Activated gamma-delta T cell (primary cell): ENCODE data around the gene CSTF2T.
"Not testable (repeated sequence)": the region's sequence is repeated elsewhere in the genome, so short reads cannot be mapped to it uniquely, and the experiment has no call there.

Experiments used
- DNase-seq: peaks from one replicate; lab custom pipeline; 2025; lab: John Stamatoyannopoulos, UW

Gene CSTF2T

DNA sequence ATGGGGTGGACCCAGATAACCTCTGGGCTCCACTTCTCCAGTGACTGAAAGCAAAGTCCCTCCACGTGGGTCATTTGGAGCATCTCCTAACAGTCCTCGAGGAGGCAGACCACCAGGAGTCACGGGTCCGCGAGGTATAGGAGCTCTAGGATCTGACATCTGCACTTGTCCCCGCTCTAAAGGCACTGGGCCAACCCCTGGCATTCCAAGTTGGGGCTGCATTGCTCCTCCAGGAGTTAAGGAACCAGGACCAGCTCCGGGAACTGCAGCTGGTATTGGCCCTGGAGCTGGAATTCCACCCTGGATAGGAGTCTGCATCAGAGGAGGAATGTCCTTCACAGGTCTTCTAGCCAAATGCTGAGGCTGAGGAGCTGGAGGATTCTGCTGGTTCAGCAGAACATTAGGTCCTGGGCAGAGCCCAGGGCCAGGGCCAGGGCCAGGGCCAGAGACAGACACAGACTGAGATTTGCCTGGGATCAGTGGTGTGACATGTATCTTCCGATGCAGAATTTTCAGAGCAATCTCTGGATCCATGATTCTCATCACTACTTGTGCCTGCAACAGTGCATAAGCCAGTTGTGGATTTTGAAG, 827 bp downstream of the CSTF2T start:
- DNase-seq, result no peak

GRCh38 chr10:51696251-51696650, 3.1 kb downstream of the CSTF2T start:
- DNase-seq, result no peak

DNA sequence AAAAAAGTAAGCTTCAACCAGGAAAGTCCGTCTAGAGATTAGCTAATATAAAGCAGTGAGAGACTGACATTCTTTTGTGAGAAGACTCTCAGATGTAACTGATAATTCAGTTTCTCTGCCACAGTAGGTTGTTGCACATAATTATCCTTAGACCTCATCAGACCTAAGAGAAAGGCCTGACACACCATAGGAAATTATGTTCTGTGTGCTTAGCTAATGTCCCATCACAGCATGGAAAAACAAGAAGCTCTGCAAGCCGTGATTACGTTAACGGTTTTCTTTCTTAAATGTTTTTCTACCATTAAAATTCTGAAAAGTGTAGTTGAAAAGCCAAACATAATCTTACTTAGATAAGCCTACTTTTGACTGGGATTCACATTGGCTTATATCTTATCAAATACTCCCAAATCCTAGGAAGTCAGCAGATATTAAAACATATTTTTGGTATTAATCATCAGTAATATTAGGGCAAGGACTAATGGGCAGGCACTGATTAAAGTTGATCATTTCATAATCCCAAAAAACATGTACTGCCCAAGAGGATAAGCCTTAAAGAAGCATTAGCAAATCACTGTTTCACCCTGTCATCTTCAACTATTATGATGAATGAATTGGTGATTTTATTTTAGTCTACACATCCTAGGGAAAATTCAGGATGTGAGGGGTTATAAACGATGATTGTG, 5.2 kb downstream of the CSTF2T start:
- DNase-seq, result no peak

GRCh38 chr10:51691135-51691534, 8.3 kb downstream of the CSTF2T start:
- DNase-seq, result no peak

DNA sequence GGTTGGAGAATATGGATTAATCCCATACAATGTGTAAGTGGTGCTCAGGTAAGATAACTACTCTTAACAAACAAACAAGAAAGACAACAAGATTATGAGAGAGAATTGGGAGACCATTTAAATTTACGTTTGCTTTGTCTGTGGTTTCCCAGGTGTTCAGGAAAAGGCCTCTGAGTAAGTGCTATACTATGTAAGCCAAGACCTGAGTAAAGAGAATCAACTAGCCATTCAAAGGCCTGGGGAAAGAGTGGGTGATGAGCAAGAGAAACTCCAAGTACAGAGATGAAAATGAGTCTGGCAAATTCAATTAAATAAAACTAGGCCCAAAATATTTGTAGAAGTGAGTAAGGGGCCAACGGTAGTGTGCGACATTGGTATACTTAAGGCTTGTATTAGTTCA, 9.9 kb downstream of the CSTF2T start:
- DNase-seq, result no peak

GRCh38 chr10:51688826-51689225, 10.6 kb downstream of the CSTF2T start:
- DNase-seq, result not testable (repeated sequence)

DNA sequence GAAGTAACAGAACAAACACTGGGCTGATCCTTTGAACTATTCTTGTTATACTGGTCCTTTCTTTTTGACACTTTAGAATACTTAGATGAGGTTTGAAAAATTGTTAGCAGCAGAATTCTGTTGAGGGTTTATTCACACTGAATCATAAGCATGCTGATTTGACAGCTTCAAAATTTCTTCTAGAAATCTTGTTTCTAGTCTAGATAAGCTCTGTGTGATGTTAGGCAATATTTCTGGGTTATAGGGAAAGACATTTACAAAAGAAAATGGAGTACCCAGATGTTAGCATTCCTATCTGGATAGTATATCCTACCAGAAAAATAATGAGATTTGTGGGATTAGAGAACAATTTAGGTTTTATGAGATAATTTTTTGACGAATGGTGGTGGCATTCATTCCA, 12.1 kb downstream of the CSTF2T start:
- DNase-seq, result no peak

- DNase-seq, result no peak
These were observed 13.6 kb downstream of the CSTF2T start for GRCh38 chr10:51685768-51686167.

DNA sequence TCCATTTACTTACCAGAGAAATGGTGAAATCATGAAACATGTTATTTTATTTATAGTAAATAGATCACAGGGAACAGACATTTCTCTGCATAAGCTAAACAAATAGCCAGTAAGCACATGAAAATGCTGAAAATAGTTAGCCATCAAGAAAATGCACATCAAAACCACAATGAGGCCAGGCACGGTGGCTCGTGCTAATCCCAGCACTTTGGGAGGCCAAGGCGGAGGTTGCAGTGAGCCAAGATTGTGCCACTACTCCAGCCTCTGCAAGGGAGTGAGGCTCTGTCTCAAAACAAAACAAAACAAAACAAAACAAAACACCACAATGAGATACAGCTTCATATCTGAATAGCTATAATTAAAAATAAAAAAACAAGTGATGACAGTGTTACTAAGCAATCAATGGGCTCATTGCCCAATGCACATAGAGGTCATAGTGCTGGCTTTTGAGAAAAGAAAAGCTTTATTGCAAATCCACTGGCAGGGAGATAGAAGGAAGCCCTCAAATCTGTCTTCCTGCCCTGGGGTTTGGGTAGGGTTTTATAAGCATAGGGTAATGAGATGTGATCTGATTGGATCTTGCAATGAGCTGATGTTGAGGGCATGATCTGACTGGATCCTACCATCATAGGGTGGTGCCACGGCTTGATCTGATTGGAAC, 16.2 kb downstream of the CSTF2T start:
- DNase-seq, result no peak

DNA sequence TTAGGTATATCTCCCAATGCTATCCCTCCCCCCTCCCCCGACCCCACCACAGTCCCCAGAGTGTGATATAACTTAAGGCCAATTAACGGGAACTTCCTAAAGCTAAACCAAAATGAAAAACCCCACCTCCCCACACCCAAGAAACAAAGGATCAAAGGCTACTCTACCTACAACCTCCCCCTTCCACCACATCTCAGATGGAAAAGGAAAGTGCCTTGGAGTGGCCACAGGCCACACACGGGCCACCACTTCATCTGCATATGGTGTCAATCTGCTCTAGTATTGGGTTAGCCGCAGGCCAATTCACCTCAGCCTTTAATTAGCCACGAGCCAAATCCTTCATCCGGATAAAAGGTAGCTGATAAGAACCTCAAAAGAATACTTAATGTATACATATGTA, 19.6 kb downstream of the CSTF2T start:
- no peak for DNase-seq

- DNase-seq, result no peak
These were observed 24.3 kb downstream of the CSTF2T start for GRCh38 chr10:51675088-51675487.

DNA sequence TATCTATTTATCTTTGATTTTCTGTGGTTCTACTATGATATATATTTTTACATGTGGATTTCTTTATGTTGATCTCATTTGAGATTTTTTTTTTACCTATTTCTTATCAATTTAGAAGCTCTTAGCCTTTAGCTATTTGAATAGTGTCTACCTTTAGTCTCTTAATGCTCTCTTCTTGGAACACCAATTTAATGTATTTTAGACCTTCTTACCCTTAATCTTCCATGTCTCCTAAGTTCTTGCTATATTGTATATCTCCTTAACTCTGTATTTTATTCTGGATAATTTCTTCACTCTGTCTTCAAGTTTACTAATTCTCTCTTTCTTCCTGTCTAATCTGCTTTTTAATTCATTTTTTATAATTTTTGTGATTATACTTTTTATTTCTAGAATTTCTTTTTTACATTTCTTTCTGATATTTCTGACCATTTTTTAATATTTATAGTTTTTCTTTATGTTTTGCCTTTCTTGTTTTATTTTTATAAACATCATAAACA, 27.3 kb downstream of the CSTF2T start:
- DNase-seq, result no peak

DNA sequence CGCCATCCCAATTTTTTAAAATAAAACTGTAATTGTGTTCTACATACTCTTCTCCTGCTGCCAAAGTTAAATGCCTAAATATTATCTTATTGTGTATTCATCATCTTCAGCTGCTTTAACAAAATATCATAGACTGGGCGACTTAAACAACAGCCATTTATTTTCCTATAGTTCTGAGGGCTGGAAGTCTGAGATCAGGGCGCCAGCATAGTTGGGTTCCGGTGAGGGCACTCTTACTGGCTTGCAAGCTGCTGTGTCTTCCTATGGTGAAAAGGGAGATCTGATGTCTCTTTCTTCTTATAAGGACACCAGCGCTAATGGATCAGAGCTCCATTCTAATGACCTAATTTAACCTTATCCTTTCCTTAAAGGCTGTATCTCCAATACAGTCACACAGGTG, 30.4 kb downstream of the CSTF2T start:
- no peak for DNase-seq

DNA sequence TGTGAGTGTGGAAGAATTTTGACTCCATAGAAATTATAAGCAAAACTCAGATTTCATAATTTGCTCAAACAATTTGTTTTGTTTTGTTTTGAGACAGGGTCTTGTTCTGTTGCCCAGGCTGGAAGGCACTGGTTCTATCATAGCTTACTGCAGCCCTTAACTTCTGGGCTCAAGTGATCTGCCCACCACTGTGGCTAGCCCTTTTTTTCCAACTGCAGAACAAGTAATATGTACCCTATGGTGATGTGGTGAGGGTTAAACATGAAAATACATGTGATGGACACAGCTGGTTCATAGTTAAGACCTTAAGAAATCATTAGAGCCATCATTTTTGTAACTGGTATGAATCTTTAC, 31.1 kb downstream of the CSTF2T start:
- no peak for DNase-seq

DNA sequence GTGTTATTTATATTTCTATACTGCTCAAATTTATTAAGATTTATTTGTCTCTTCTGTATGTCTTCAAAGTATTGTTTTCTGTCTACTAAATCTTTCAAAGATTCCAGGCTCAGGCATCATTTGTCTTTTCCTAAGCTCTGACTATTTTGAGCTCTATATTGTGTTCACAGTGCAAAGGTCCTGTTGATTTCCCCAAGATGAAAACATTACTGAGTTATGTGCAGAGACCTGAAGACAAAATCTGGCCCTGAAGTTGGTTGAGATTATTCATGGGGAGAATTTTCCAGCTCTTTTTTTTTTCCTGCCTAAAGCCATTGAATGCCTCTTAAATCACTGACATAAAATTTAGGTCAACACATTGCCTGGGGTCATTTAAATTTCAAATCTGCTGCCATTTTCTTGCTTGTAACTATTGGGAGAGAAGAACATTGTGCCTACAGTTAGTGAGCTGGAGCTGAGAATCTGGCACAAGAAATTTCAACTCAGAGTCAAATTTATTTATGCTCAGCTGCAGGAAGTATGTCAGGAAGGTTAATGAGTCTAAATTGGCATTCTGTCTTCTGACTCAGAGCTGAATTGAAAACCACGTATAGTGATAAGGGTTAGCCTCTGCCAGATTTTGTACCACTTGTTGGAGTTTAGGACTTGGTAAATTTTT, 31.6 kb downstream of the CSTF2T start:
- no peak for DNase-seq

DNA sequence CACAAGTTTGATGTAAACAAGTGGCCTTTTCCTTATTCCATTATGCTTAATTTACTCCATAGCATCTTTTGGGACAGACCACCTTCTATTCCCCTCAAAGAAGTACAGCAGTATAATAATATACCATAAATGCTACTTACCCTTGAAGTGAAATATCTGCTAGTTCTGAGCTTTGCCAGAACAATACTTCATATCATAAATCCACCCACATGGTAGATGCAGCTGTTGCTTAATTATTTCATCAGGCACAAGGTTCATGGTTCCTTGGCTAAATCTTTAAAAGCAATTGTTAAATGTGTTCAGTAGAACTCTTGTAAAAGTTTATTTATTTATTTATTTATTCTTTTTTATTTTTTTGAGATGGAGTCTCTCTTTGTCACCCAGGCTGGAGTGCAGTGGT, 32.9 kb downstream of the CSTF2T start:
- DNase-seq, result no peak

DNA sequence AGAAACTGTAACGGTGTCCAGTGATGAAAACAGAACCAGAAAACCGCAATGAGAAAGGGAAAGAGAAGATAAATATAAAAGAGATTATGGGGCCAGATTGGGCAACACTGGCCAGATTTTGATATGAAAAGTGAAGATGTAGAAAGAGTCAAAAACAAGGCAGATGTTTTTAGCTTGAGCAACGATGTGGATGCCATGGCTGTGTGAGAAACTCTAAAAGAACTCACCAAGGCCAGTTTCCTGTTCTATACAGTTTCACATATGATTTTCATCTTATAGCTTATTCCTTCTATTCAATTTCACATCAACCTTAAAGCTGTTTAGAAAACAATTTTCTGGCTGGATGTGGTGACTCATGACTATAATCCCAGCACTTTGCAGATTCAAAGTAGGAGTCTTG, 36.3 kb downstream of the CSTF2T start:
- DNase-seq, result no peak

- DNase-seq, result no peak
These were observed 40.1 kb downstream of the CSTF2T start for GRCh38 chr10:51659344-51659743.

GRCh38 chr10:51658000-51658399, 41.4 kb downstream of the CSTF2T start:
- DNase-seq, result no peak

- no peak for DNase-seq
These were observed 42.9 kb downstream of the CSTF2T start for GRCh38 chr10:51656503-51656902.

DNA sequence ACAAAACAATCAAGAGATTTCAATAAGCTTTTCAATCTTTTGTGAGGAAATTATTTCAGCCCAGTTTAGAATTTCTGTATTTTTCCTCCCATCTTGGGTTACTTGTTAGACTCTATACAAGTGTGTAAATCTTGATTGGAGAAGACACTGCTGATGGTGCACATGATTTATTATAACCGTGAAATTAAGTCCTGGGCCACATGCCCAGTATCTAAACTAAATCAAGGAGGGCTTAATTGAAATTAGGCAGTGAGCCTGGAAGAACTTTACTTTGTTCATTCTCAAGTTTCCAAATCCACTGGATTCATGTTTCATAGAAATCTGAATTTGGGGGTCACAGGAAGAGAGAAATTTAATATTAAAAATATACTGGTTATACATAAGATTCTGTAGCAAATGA, 44.5 kb downstream of the CSTF2T start:
- no peak for DNase-seq

DNA sequence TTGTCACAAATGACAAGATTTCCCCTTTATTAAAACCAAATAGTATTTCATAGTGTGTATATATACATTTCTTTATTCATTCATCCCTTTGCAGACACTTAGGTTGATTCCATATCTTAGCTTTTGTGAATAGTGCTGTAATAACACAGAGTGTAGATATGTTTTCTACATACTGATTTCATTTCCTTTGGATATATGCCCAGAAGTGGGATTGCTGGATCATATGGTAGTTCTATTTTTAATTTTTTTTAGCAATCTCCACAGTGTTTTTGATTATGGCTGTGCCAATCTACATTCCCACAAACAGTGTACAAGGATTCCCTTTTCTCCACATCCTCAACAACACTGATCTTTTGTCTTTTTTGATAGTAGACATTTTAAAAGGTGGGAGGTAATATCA, 46.4 kb downstream of the CSTF2T start:
- DNase-seq, result no peak

GRCh38 chr10:51651063-51651462, 48.3 kb downstream of the CSTF2T start:
- no peak for DNase-seq
